Thymus (tissue), 11 donors: ENCODE data around the gene ARIH2. TPM values are rescaled to one million over a fixed set of nuclear protein-coding genes. Genes with fewer than 3 reads are reported as not detected.

Experiments
- DNase-seq, 9 donors: peaks; one replicate each; pipeline ENCODE4 v3.0.0-alpha.2; 2013; ENCODE audit warnings: low spot score in 9 of 9, low read depth in 6 of 9, missing footprints in 1 of 9
- H3K27ac ChIP-seq, 2 donors: one replicate each; pipeline ENCODE4 v1.5.1; 2013; ENCODE audit warnings: control low read depth in 1 of 2, low read depth in 1 of 2, low read length in 1 of 2, mild to moderate bottlenecking in 1 of 2, moderate library complexity in 1 of 2
- H3K27me3 ChIP-seq, 2 donors: one replicate each; pipeline ENCODE4 v1.5.1; 2013; ENCODE audit warnings: low read length in 1 of 2; ENCODE audit not compliant: control insufficient read depth in 2 of 2, insufficient read depth in 1 of 2
- H3K36me3 ChIP-seq, 2 donors: one replicate each; pipeline ENCODE4 v1.5.1; 2013; ENCODE audit warnings: low read length in 1 of 2, mild to moderate bottlenecking in 1 of 2, moderate library complexity in 1 of 2; ENCODE audit not compliant: control insufficient read depth in 2 of 2, insufficient read depth in 2 of 2
- H3K4me1 ChIP-seq, 2 donors: one replicate each; pipeline ENCODE4 v1.5.1; 2013; ENCODE audit warnings: low read length in 2 of 2; ENCODE audit not compliant: control insufficient read depth in 2 of 2, insufficient read depth in 2 of 2
- H3K4me3 ChIP-seq, 2 donors: one replicate each; pipeline ENCODE4 v1.5.1; 2013; ENCODE audit warnings: low read length in 2 of 2, control low read depth in 1 of 2, mild to moderate bottlenecking in 1 of 2
- H3K9me3 ChIP-seq, 2 donors: one replicate each; pipeline ENCODE4 v1.5.1; 2013; ENCODE audit warnings: low read length in 1 of 2, mild to moderate bottlenecking in 1 of 2; ENCODE audit not compliant: control insufficient read depth in 2 of 2, insufficient read depth in 1 of 2
- WGBS: extraction: QIAGEN DNeasy Blood & Tissue Kit; methylation state at CpG from one replicate; pipeline ENCODE4 v1.1.7; 2013; 5-methylcytosine and 5-hydroxymethylcytosine counted together
- polyA plus RNA-seq: library from polyadenylated mRNA; stranded (reverse); fragments of 200-250 nt; gene quantifications from one replicate; pipeline ENCODE4 v1.2.3, GENCODE V29; 2013
- total RNA-seq: library from RNA; stranded (reverse); fragments of 120-200 nt; gene quantifications from one replicate; pipeline ENCODE4 v1.2.4, GENCODE V29; 2013
- donor health status: healthy.

The ARIH2 gene
- total and polyA plus RNA-seq, 2 donors, result 51.4 to 57.8 TPM

- H3K27ac ChIP-seq, result no peak overlapping the region
- 95% methylated on average over 5 of the region's 5 CpGs for WGBS
- H3K9me3 ChIP-seq, result peaks cover 0 to 8% of the 10 kb centered on the region in 2 donors
- peaks cover 18 to 41% of the 10 kb centered on the region in 2 donors for H3K4me1 ChIP-seq
- no peak overlapping the region for H3K4me3 ChIP-seq
- no peak for DNase-seq
- H3K27me3 ChIP-seq, result no peaks in the 10 kb centered on the region
- peaks cover 34 to 51% of the 10 kb centered on the region in 2 donors for H3K36me3 ChIP-seq
Observed at GRCh38 chr3:49024449-49024848, 105.8 kb downstream of the ARIH2 start.

- no peak for DNase-seq
- Histone ChIP-seq H3K4me3 (no peak overlapping the region), H3K27ac (no peak overlapping the region), H3K4me1 (peaks cover 13 to 36% of the 10 kb centered on the region in 2 donors), H3K36me3 (peaks cover 34 to 56% of the 10 kb centered on the region in 2 donors), H3K9me3 (peaks cover 0 to 8% of the 10 kb centered on the region in 2 donors), H3K27me3 (no peaks in the 10 kb centered on the region)
- WGBS, result 95% methylated on average over 13 of the region's 13 CpGs
Observed at GRCh38 chr3:49025005-49025792, 106.6 kb downstream of the ARIH2 start.

GRCh38 chr3:49025793-49026520 lies 107.3 kb downstream of the ARIH2 start:
- Histone ChIP-seq H3K27ac (no peak overlapping the region), H3K27me3 (no peaks in the 10 kb centered on the region), H3K36me3 (peaks cover 37 to 63% of the 10 kb centered on the region in 2 donors), H3K4me3 (no peak overlapping the region), H3K4me1 (peaks cover 13 to 32% of the 10 kb centered on the region in 2 donors), H3K9me3 (peaks cover 0 to 8% of the 10 kb centered on the region in 2 donors)
- WGBS, result 97% methylated on average over 8 of the region's 8 CpGs
- DNase-seq, result no peak

- Histone ChIP-seq H3K4me1 (peaks cover 13 to 32% of the 10 kb centered on the region in 2 donors), H3K36me3 (peaks cover 42 to 68% of the 10 kb centered on the region in 2 donors), H3K4me3 (no peak overlapping the region), H3K9me3 (peaks cover 0 to 8% of the 10 kb centered on the region in 2 donors), H3K27me3 (no peaks in the 10 kb centered on the region), H3K27ac (no peak overlapping the region)
- 97% methylated on average over 3 of the region's 3 CpGs for WGBS
- DNase-seq, result no peak
Observed at GRCh38 chr3:49026536-49026935, 107.9 kb downstream of the ARIH2 start.

GRCh38 chr3:49027634-49028033 lies 109.0 kb downstream of the ARIH2 start:
- no peak overlapping the region for H3K4me3 ChIP-seq
- 98% methylated on average over 9 of the region's 9 CpGs for WGBS
- peaks cover 48 to 78% of the 10 kb centered on the region in 2 donors for H3K36me3 ChIP-seq
- H3K9me3 ChIP-seq, result peaks cover 0 to under 1% of the 10 kb centered on the region in 2 donors
- H3K27me3 ChIP-seq, result no peaks in the 10 kb centered on the region
- H3K4me1 ChIP-seq, result peaks cover 11 to 28% of the 10 kb centered on the region in 2 donors
- DNase-seq, result no peak
- H3K27ac ChIP-seq, result no peak overlapping the region

- no peak for DNase-seq
- Histone ChIP-seq H3K27ac (peak overlapping the region in 1 of 2 donors; percentile 46), H3K4me1 (peaks cover 7 to 21% of the 10 kb centered on the region in 2 donors), H3K27me3 (no peaks in the 10 kb centered on the region), H3K9me3 (no peaks in the 10 kb centered on the region), H3K4me3 (peak overlapping the region; percentile 64 to 73), H3K36me3 (peaks cover 52 to 78% of the 10 kb centered on the region in 2 donors)
- 91% methylated on average over 4 of the region's 4 CpGs for WGBS
Observed at GRCh38 chr3:49028298-49028672, 109.6 kb downstream of the ARIH2 start.

- H3K4me1 ChIP-seq, result peaks cover 7 to 20% of the 10 kb centered on the region in 2 donors
- 2% methylated on average over 55 of the region's 55 CpGs for WGBS
- no peaks in the 10 kb centered on the region for H3K27me3 ChIP-seq
- no peaks in the 10 kb centered on the region for H3K9me3 ChIP-seq
- peak; percentile 86 to 97 (median 92) for DNase-seq
- H3K4me3 ChIP-seq, result peak within 1 kb of the TSS; percentile 64 to 73
- H3K27ac ChIP-seq, result peak within 1 kb of the TSS; percentile 75 to 92
- H3K36me3 ChIP-seq, result peaks cover 55 to 75% of the 10 kb centered on the region in 2 donors
Observed at GRCh38 chr3:49028673-49029562, 110.3 kb downstream of the ARIH2 start, which contains the start of gene IMPDH2. TSS of gene IMPDH2 (minus strand) at chr3:49029398. CDS start at chr3:49029350, 48 bp downstream.

- peak overlapping the region; percentile 48 to 75 for H3K27ac ChIP-seq
- DNase-seq, result no peak
- no peaks in the 10 kb centered on the region for H3K27me3 ChIP-seq
- H3K36me3 ChIP-seq, result peaks cover 54 to 74% of the 10 kb centered on the region in 2 donors
- WGBS, result 10% methylated on average over 7 of the region's 7 CpGs
- H3K9me3 ChIP-seq, result no peaks in the 10 kb centered on the region
- peaks cover 7 to 20% of the 10 kb centered on the region in 2 donors for H3K4me1 ChIP-seq
- H3K4me3 ChIP-seq, result no peak overlapping the region
Observed at GRCh38 chr3:49029563-49029884, 110.9 kb downstream of the ARIH2 start.
